Esophagus squamous epithelium (tissue), 5 donors: ENCODE results near the gene ERBB3. TPM values are rescaled to one million over a fixed set of nuclear protein-coding genes. Genes with fewer than 3 reads are reported as not detected.

Source experiments
- DNase-seq: peaks from one replicate; lab custom pipeline; 2025; lab: John Stamatoyannopoulos, UW
- H3K27ac ChIP-seq, 4 donors: fragments of 200-600 bp; sonication (generic); one replicate each; pipeline ENCODE4 v1.5.1; 2016 to 2019; ENCODE audit warnings: mild to moderate bottlenecking in 1 of 4
- H3K27me3 ChIP-seq, 4 donors: fragments of 200-600 bp; sonication (generic); 1 replicate in 3 of 4; 2 replicates in 1 of 4; pipeline versions ENCODE4 v1.5.1 to v1.6.0; 2017 to 2021; ENCODE audit warnings: antibody characterized with exemption in 1 of 4
- H3K36me3 ChIP-seq, 3 donors: fragments of 200-600 bp; sonication (generic); one replicate each; pipeline ENCODE4 v1.5.1; 2016 to 2019
- H3K4me1 ChIP-seq, 3 donors: fragments of 200-600 bp; sonication (generic); one replicate each; pipeline ENCODE4 v1.5.1; 2017 to 2019
- H3K4me3 ChIP-seq, 4 donors: fragments of 200-600 bp; sonication (generic); 1 replicate in 3 of 4; 2 replicates in 1 of 4; pipeline ENCODE4 v1.5.1; 2016 to 2019; ENCODE audit warnings: mild to moderate bottlenecking in 2 of 4, moderate library complexity in 1 of 4
- H3K9me3 ChIP-seq, 3 donors: fragments of 200-600 bp; sonication (generic); one replicate each; pipeline ENCODE4 v1.5.1; 2016 to 2019
- POLR2A ChIP-seq, 4 donors: fragments of 450-650 bp; IDR thresholded peaks; one replicate each; pipeline ENCODE4 v1.6.1; 2017; ENCODE audit warnings: antibody characterized with exemption in 4 of 4, mild to moderate bottlenecking in 4 of 4, moderate library complexity in 3 of 4
- WGBS, 2 donors: methylation state at CpG; one replicate each; pipeline ENCODE4 v1.1.5; 2018; 5-methylcytosine and 5-hydroxymethylcytosine counted together
- intact Hi-C: fragments of 100-400 bp; cut with DNase I; formaldehyde crosslinking; loops from one replicate; pipeline ENCODE4 v1.15.0; 2022
- total RNA-seq, 4 donors: library from RNA; depleted of rRNA; stranded (reverse); fragments of >200 nt; gene quantifications; one replicate each; pipeline ENCODE4 v1.1.0, GENCODE V29; 2016
- TF ChIP-seq, protein P1 (sequence below), 6 experiments: fragments of 450-650 bp in 4 of 6; fragments of 200-600 bp in 2 of 6; sonication (generic) in 2 of 6; IDR thresholded peaks; one replicate each; pipeline ENCODE4 v1.5.1; 2016 to 2019; ENCODE audit warnings: antibody characterized with exemption in 6 of 6, mild to moderate bottlenecking in 4 of 6, moderate library complexity in 4 of 6
- donor health status: DM: yes; HTN: yes; CAD: no.

The ERBB3 gene
- total RNA-seq, 4 donors from 2014 or later: 36.0 to 125 (median 82.8) TPM

DNA sequence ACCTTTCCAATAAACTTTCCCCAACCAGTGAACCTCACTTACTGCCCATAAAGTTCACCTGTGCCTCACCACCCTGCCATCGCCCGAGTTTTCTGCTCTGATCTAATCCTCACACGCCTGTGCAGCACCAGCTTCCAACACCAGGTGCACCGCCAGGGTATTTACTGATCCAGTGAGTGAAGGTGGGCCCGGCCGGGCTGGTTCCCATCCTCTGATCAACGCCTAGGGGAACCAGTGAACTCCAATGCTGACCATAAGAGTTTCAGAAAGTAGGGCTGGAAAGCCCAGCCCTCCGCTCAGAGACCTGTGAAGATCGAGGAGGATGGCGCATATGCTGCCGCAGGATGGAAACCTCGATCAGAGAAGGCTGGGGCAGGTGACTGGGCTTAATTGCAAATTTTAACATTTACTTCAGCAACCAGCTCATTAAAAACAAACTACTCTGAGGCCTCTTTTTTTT lies 71.7 kb downstream of the ERBB3 start:
- TF ChIP-seq, protein P1, sequence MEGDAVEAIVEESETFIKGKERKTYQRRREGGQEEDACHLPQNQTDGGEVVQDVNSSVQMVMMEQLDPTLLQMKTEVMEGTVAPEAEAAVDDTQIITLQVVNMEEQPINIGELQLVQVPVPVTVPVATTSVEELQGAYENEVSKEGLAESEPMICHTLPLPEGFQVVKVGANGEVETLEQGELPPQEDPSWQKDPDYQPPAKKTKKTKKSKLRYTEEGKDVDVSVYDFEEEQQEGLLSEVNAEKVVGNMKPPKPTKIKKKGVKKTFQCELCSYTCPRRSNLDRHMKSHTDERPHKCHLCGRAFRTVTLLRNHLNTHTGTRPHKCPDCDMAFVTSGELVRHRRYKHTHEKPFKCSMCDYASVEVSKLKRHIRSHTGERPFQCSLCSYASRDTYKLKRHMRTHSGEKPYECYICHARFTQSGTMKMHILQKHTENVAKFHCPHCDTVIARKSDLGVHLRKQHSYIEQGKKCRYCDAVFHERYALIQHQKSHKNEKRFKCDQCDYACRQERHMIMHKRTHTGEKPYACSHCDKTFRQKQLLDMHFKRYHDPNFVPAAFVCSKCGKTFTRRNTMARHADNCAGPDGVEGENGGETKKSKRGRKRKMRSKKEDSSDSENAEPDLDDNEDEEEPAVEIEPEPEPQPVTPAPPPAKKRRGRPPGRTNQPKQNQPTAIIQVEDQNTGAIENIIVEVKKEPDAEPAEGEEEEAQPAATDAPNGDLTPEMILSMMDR (IDR thresholded peaks at IDR 0.05): peak; percentile 57 to 90 (median 74)
- TF ChIP-seq POLR2A (IDR thresholded peaks at IDR 0.05): no peak
- no peak for DNase-seq
- H3K27ac ChIP-seq: peak overlapping the region; percentile 91 to 96 (median 96)
- peak overlapping the region; percentile 43 to 83 (median 68) for H3K4me3 ChIP-seq
- WGBS, 2 donors: 3 to 18% methylated on average over 5 to 12 of the region's 12 CpGs
- H3K4me1 ChIP-seq: peaks cover 12 to 42% (median 26%) of the 10 kb centered on the region in 3 donors
- no peaks in the 10 kb centered on the region for H3K27me3 ChIP-seq
- H3K36me3 ChIP-seq: peaks cover 0 to 6% (median 0%) of the 10 kb centered on the region in 3 donors
- H3K9me3 ChIP-seq: no peaks in the 10 kb centered on the region
- intact Hi-C loops: no loop called here

DNA sequence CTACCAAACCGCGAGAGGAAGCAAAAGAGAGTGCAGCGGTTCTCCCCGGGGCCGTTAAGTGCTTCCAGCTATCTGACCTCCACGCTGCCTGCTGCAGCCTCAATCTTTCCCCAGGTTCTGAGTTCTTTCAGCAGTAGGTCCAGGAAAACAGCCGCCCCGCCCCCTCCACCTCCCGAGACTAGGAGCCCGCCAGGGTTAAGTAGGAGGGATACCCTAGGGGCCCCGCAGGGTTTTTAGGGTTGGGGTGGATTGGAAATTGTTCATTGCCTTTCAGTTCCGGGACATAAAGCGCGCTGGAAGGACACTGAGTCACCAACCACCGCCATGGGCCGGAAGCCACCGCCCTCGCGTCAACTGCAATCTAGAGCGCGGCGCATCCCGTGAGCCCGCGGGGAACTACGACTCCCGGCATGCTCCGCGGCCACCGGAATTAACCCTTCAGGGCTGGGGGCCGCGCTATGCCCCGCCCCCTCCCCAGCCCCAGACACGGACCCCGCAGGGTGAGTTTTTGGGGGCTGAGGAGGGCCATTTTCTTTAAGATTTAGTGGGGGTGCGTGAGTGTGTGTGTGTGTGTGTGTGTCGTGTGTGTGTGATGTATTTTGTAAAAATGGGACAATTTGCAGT lies 72.3 kb downstream of the ERBB3 start, which contains the start of gene MYL6B:
TSS of gene MYL6B (plus strand) at position 456 of the 624 bp plus-strand sequence. CDS start 1,332 bp downstream, outside the sequence.
- H3K4me3 ChIP-seq: peak within 1 kb of the TSS; percentile 43 to 83 (median 68)
- no peaks in the 10 kb centered on the region for H3K27me3 ChIP-seq
- peaks cover 0 to 6% (median 0%) of the 10 kb centered on the region in 3 donors for H3K36me3 ChIP-seq
- intact Hi-C loops: no loop called here
- H3K27ac ChIP-seq: peak within 1 kb of the TSS; percentile 91 to 96 (median 96)
- TF ChIP-seq, protein P1 (IDR thresholded peaks at IDR 0.05): peak in 2 of 6 experiments; percentile 1 to 32
- peak in 2 of 4 donors; percentile 65 to 67 for TF ChIP-seq POLR2A (IDR thresholded peaks at IDR 0.05)
- DNase-seq: peak; percentile 58
- WGBS, 2 donors: 0 to 1% methylated on average over 7 to 25 of the region's 37 CpGs
- H3K9me3 ChIP-seq: no peaks in the 10 kb centered on the region
- peaks cover 16 to 42% (median 21%) of the 10 kb centered on the region in 3 donors for H3K4me1 ChIP-seq

Other genes with a start within 250 kb of the ERBB3 start
- 1 to 10 TPM; 1.5 to 3.1 (median 1.8) TPM for gene MMP19, start 237.2 kb upstream of the ERBB3 start, total RNA-seq
- gene PYM1, start 152.3 kb upstream of the ERBB3 start, total RNA-seq: 100 to 1,000 TPM in 1 of 4 donors, 10 to 100 TPM in 3; 60.7 to 107 (median 85.0) TPM
- gene DGKA, start 149.0 kb upstream of the ERBB3 start, total RNA-seq: 100 to 1,000 TPM in 3 of 4 donors, 10 to 100 TPM in 1; 95.7 to 209 (median 159) TPM
- 1 to 10 TPM in 1 of 4 donors, under 1 TPM in 3; 0.48 to 3.4 (median 0.67) TPM for gene PMEL, start 114.1 kb upstream of the ERBB3 start, total RNA-seq
- 10 to 100 TPM; 11.1 to 22.6 (median 17.0) TPM for gene CDK2, start 113.3 kb upstream of the ERBB3 start, total RNA-seq
- 10 to 100 TPM; 78.2 to 94.2 (median 86.4) TPM for gene RAB5B, start 106.1 kb upstream of the ERBB3 start, total RNA-seq
- gene SUOX, start 82.9 kb upstream of the ERBB3 start, total RNA-seq: 10 to 100 TPM; 16.0 to 30.0 (median 18.5) TPM
- 1 to 10 TPM; 1.2 to 2.0 (median 1.9) TPM for gene IKZF4, start 59.1 kb upstream of the ERBB3 start, total RNA-seq
- gene RPS26, start 38.2 kb upstream of the ERBB3 start, total RNA-seq: 1,000 to 10,000 TPM in 2 of 4 donors, 100 to 1,000 TPM in 2; 381 to 1,639 (median 1,040) TPM
- 100 to 1,000 TPM in 3 of 4 donors, 10 to 100 TPM in 1; 89.3 to 206 (median 176) TPM for gene PA2G4, start 24.4 kb downstream of the ERBB3 start, total RNA-seq
- 1,000 to 10,000 TPM in 3 of 4 donors, 100 to 1,000 TPM in 1; 966 to 4,641 (median 3,066) TPM for gene RPL41, start 36.5 kb downstream of the ERBB3 start, total RNA-seq
- 1 to 10 TPM; 1.5 to 3.8 (median 2.3) TPM for gene ZC3H10, start 38.1 kb downstream of the ERBB3 start, total RNA-seq
- gene ESYT1, start 48.1 kb downstream of the ERBB3 start, total RNA-seq: 10 to 100 TPM; 42.6 to 70.8 (median 62.5) TPM
- 10 to 100 TPM; 26.3 to 51.0 (median 37.8) TPM for gene MYL6B, start 72.4 kb downstream of the ERBB3 start, total RNA-seq
- gene MYL6, start 78.2 kb downstream of the ERBB3 start, total RNA-seq: 1,000 to 10,000 TPM; 1,011 to 2,279 (median 1,490) TPM
- gene SMARCC2, start 109.3 kb downstream of the ERBB3 start, total RNA-seq: 10 to 100 TPM; 31.7 to 64.9 (median 46.1) TPM
- 10 to 100 TPM; 21.1 to 42.5 (median 28.6) TPM for gene RNF41, start 141.8 kb downstream of the ERBB3 start, total RNA-seq
- 10 to 100 TPM; 17.2 to 31.0 (median 21.6) TPM for gene NABP2, start 144.2 kb downstream of the ERBB3 start, total RNA-seq
- gene SLC39A5, start 149.9 kb downstream of the ERBB3 start, total RNA-seq: 1 to 10 TPM in 1 of 4 donors, not detected in 3; 1.1 TPM
- gene ANKRD52, start 178.2 kb downstream of the ERBB3 start, total RNA-seq: 10 to 100 TPM in 3 of 4 donors, 1 to 10 TPM in 1; 9.2 to 15.8 (median 13.9) TPM
- 1 to 10 TPM; 1.6 to 9.5 (median 4.1) TPM for gene COQ10A, start 186.8 kb downstream of the ERBB3 start, total RNA-seq
- 100 to 1,000 TPM; 126 to 175 (median 133) TPM for gene CS, start 220.2 kb downstream of the ERBB3 start, total RNA-seq
- gene CNPY2, start 235.8 kb downstream of the ERBB3 start, total RNA-seq: 10 to 100 TPM; 37.2 to 66.6 (median 55.3) TPM